Suppressor macrophage treated with lipopolysaccharide for 4 hours (primary cell): ENCODE results near the gene RHOF.
A peak's percentile ranks its signal among the peaks of the same experiment; 100 is the strongest.

ENCODE experiments used
- DNase-seq: peaks from one replicate; pipeline ENCODE4 v3.0.0-alpha.2; 2020

Gene RHOF

GRCh38 chr12:121793440-121793837 lies at the start of gene RHOF:
RHOF (minus strand) TSS chr12:121793688; CDS start chr12:121793633, 55 bp downstream.
- DNase-seq, result peak; percentile 83

DNA sequence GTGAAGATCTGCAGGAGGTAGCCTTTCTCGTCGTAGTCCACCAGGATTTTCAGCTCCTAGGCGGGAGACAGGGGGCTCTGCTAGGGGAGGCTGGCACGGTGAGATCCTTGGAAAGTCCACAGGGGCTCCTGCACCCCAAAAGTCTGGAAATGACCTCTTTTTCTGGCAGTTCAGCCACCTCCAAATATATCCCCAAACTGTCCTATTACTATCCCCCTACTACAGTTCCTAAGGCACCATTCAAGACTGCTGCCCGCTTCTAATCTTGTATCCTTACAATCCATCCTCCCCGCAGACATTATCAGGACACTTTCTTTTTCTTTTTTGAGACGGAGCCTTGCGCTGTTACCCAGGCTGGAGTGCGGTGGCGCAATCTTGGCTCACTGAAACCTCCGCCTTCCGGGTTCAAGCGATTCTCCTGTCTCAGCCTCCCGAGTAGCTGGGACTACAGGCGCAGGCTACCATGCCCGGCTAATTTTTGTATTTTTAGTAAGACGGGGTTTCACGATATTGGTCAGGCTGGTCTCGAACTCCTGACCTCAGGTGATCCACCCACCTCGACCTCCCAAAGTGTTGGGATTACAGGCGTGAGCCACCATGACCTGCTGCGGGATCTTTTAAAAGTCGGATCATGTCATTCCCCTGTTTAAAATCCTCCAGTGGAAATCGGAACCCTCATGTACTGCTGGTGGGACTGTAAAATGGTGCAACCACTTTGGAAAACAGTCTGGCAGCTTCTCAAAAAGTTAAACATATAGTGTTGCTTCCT lies 46.7 kb upstream of the RHOF start:
- peak; percentile 41 for DNase-seq

- peak; percentile 100 for DNase-seq
These were observed 45.9 kb upstream of the RHOF start for GRCh38 chr12:121839106-121839992.

DNA sequence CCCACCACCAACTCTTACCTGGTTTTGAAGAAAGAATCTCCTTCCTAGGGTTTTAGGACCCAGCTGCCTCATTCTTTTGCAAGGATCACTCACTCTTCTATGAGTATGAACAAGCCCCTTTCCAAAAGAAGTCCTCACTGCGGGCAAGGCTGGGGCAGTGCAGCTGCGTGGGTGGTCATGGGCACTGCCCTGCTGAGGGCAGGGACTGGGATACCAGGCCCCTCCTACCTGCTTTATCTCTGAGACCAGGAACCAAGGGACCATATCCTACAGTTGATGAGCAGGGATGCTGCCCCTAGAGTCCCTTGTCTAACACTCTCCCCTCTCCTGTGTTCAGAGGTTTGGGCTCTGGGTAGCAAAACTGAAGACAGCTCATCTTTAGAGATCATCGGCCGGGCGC lies 44.6 kb upstream of the RHOF start:
- DNase-seq, result no peak

DNA sequence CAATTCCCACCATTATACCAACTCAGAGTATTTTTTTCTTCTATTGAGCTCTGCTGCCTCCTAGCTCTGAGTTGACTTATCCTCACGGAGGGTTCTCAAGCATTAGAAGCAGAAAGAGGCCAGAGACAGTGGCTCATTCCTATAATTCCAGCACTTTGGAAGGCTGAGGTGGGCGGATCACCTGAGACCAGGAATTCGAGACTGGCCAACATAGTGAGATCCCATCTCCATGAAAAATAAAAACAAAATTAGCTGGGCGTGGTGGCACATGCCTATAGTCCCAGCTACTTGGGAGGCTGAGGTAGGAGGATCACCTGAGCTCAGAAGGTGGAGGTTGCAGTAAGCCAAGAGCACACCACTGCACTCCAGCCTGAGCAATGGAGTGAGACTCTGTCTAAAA lies 44.2 kb upstream of the RHOF start:
- no peak for DNase-seq

DNA sequence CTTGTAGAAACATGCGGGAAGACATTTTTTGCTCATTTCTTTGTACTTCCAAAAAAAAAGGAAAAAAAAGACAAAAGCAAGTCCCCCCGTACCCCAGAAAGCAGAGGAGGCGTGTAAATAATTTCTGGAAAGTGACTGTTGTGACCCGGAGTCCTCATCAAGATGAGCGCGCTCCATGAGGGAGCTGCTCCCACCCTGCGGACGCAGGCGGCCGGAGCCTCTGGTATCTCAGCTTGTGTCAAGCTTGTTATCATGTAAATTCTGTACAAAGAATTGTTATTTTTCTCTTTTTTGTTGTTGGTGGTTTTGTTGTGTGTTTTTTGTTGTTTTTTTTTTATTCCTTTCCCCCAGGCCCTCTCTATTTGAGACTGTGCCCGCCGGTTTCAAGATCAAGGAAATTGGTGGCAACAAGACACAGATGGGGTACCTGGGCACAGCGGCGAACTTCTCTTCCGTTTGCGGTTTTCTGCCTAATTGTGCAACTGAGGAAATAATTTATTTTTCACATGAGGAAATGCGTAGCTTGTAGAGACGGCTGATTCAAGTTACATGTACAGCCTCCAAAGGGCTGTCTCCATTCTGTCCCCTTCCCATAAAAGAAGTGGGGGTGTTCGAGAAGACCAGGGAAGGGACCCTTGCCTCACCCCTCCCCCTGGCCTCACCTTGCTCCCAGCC lies 38.2 kb upstream of the RHOF start:
- DNase-seq, result no peak

- no peak for DNase-seq
These were observed 37.2 kb upstream of the RHOF start for GRCh38 chr12:121830588-121831265.

DNA sequence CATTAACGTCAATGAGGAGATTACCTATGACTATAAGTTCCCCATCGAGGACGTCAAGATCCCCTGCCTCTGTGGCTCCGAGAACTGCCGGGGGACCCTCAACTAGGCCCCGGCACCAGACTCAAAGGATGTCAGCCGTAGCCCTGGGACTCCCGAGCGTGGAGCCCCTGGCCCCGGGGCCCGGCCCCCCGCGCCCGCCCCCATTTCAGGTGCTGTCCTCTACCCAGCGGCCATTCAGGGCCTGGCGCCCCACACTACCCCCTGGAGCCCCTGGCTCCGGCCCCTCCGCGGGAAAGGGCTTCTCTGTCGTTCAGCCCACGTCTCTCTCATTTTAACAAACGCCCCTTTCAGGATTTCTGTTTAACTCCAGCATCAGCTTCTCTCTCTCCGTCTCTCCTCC lies 36.6 kb upstream of the RHOF start:
- no peak for DNase-seq

GRCh38 chr12:121829250-121829918 lies 35.9 kb upstream of the RHOF start:
- DNase-seq, result no peak

DNA sequence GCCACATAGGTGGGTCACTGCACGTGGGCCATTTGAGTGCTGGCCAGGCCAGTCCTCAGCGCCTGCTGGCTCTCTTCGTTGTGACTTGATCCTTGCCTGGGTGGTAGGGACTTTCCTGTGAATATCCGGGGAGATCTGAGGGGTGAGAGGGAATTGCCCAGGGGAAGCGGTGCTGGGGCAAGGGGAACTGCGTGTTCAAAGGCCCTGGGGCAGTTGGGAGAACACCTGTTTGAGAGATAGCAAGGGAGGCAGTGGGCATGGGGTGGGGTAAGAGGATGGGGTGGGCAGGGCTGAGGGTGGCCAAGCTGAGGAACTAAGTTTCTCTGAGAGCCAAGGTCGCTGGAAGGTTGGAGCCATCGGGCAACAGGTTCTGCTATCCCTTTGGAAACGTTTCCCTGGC lies 35.3 kb upstream of the RHOF start:
- no peak for DNase-seq

DNA sequence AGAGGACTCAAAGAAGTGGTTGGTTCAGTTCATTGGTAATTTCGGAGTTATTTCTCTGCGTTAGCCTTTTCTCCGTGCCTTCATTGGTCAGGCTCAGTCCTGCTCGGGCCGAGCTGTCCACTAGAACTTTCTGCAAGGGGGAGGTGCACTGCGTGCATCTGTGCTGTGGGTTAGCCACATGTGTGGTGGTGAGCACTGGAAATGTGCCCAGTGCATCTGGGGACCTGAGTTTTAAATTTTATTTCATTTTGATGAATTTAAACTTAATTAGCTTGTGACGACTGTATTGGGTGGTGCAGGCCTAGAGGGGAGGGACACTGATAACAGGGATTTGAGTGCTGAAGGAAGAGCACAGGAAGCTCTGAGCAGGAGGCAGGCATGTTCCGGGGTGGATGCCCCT lies 34.8 kb upstream of the RHOF start:
- no peak for DNase-seq

GRCh38 chr12:121827351-121828099 lies 34.0 kb upstream of the RHOF start:
- DNase-seq, result no peak

GRCh38 chr12:121826318-121827150 lies 33.0 kb upstream of the RHOF start:
- DNase-seq, result no peak

- DNase-seq, result no peak
These were observed 31.6 kb upstream of the RHOF start for GRCh38 chr12:121825041-121825523.

GRCh38 chr12:121823727-121824115 lies 30.2 kb upstream of the RHOF start:
- no peak for DNase-seq

- DNase-seq, result no peak
These were observed 29.7 kb upstream of the RHOF start for GRCh38 chr12:121823101-121823726.

DNA sequence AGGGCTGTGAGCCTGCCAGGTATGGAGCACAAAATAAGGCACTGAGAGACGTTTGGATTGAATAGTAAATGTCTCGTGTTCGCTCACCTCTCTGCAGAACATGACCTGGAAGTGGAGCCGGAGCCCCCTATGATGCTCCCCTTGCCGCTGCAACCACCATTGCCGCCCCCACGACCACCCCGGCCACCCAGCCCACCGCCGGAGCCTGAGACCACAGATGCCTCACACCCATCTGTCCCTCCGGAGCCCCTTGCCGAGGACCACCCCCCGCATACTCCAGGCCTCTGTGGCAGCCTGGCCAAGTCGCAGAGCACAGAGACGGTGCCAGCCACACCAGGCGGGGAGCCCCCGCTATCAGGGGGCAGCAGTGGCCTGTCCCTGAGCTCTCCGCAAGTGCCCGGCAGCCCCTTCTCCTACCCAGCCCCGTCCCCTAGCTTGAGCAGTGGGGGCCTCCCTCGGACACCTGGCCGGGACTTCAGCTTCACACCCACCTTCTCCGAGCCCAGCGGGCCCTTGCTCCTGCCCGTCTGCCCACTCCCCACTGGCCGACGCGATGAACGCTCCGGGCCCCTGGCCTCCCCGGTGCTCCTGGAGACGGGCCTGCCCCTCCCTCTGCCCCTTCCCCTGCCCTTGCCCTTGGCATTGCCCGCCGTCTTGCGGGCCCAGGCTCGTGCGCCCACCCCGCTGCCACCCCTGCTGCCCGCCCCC lies 29.1 kb upstream of the RHOF start:
- DNase-seq, result no peak

DNA sequence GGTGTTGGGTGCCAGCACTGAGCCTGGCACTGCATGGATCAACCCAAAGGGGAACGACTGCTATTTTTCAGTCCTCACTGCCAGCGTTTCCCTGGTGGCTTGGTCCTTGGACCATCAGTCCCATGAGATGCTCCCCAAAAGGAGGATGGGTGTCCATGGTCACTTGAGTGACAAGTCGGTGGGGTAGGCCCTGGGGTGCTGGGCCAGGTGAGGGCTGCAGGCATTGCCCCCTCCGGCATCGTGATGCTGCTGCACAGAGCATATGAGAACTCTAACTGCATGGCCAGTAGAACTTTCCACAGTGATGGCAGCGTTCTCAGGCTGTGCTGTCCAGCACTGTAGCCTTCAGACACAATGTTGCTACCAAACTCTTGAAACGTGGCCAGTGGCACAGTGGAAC lies 26.6 kb upstream of the RHOF start:
- DNase-seq, result no peak

- DNase-seq, result no peak
These were observed 25.9 kb upstream of the RHOF start for GRCh38 chr12:121819212-121819949.
